Spleen (tissue), 11 donors: ENCODE results near the gene SERBP1. TPM values are rescaled to one million over a fixed set of nuclear protein-coding genes. Genes with fewer than 3 reads are reported as not detected.

ENCODE experiments used
- DNase-seq: peaks from one replicate; pipeline ENCODE4 v3.0.0-alpha.2; 2020
- H3K27ac ChIP-seq, 8 donors: fragments of 200-600 bp; sonication (generic) in 7 of 8; 1 replicate in 4 of 8; 2 replicates in 4 of 8; pipeline versions ENCODE4 v1.5.0 to v1.8.0; 2016 to 2021; ENCODE audit warnings: inconsistent platforms in 4 of 8, mild to moderate bottlenecking in 4 of 8, moderate library complexity in 1 of 8
- H3K27me3 ChIP-seq, 7 donors: fragments of 200-600 bp; sonication (generic) in 6 of 7; replicated peaks in 1 of 7; 1 replicate in 4 of 7; 2 replicates in 3 of 7; pipeline versions ENCODE4 v1.5.0 to v1.8.0; 2016 to 2021; ENCODE audit warnings: inconsistent platforms in 3 of 7, mild to moderate bottlenecking in 1 of 7
- H3K36me3 ChIP-seq, 6 donors: fragments of 200-600 bp; sonication (generic) in 5 of 6; 1 replicate in 4 of 6; 2 replicates in 2 of 6; pipeline versions ENCODE4 v1.5.0 to v1.8.0; 2016 to 2021; ENCODE audit warnings: inconsistent platforms in 2 of 6
- H3K4me1 ChIP-seq, 6 donors: fragments of 200-600 bp; sonication (generic) in 5 of 6; 1 replicate in 3 of 6; 2 replicates in 3 of 6; pipeline versions ENCODE4 v1.5.0 to v1.8.0; 2016 to 2021; ENCODE audit warnings: inconsistent platforms in 3 of 6
- H3K4me3 ChIP-seq, 8 donors: fragments of 200-600 bp; sonication (generic) in 7 of 8; 1 replicate in 4 of 8; 2 replicates in 4 of 8; pipeline versions ENCODE4 v1.5.0 to v1.8.0; 2016 to 2021; ENCODE audit warnings: inconsistent platforms in 4 of 8, mild to moderate bottlenecking in 4 of 8, moderate library complexity in 2 of 8
- H3K9me3 ChIP-seq, 8 donors: fragments of 200-600 bp; sonication (generic) in 7 of 8; 1 replicate in 4 of 8; 2 replicates in 4 of 8; pipeline versions ENCODE4 v1.5.0 to v1.8.0; 2016 to 2021; ENCODE audit warnings: inconsistent platforms in 4 of 8
- POLR2A ChIP-seq, 3 donors: fragments of 450-650 bp; IDR thresholded peaks; one replicate each; pipeline ENCODE4 v1.5.1; 2017; ENCODE audit warnings: antibody characterized with exemption in 3 of 3, mild to moderate bottlenecking in 1 of 3
- POLR2AphosphoS5 ChIP-seq, 3 donors: sonication (generic); formaldehyde crosslinking; IDR thresholded peaks; one replicate each; pipeline ENCODE4 v1.5.1; 2017; ENCODE audit warnings: antibody characterized with exemption in 3 of 3
- WGBS, 5 donors: extraction: QIAGEN DNeasy Blood & Tissue Kit in 3 of 5; methylation state at CpG; one replicate each; pipeline versions ENCODE4 v1.1.5 to v1.1.7; 2013 to 2018; 5-methylcytosine and 5-hydroxymethylcytosine counted together
- intact Hi-C: fragments of 100-400 bp; cut with DNase I; formaldehyde crosslinking; loops from one replicate; pipeline ENCODE4 v1.15.0; 2023; ENCODE audit warnings: low total_unique reads
- polyA plus RNA-seq, 3 donors: library from polyadenylated mRNA; stranded (reverse); fragments of 200-250 nt; gene quantifications; one replicate each; pipeline ENCODE4 v1.2.1, GENCODE V29; 2013
- total RNA-seq, 7 donors: library from RNA; depleted of rRNA in 3 of 7; stranded (reverse); fragments of >200 nt in 3 of 7; fragmentation: NEBNext Ultra II Directional in 4 of 7; extraction: Animal tissue kit (Norgen Biotek cat#: 25700) in 4 of 7; gene quantifications; one replicate each; pipeline versions ENCODE4 v1.1.0 to v1.2.1, GENCODE V29; 2016 to 2021
- TF ChIP-seq, protein P1 (sequence below), 11 experiments: fragments of 200-600 bp in 7 of 11; fragments of 450-650 bp in 4 of 11; sonication (generic) in 4 of 11; IDR thresholded peaks in 8 of 11; conservative IDR thresholded peaks in 3 of 11; 1 replicate in 7 of 11; 2 replicates in 4 of 11; pipeline versions ENCODE4 v1.4.0 to v1.8.0; 2016 to 2021; ENCODE audit warnings: antibody characterized with exemption in 11 of 11, inconsistent platforms in 4 of 11, mild to moderate bottlenecking in 1 of 11
- donor health status: healthy with polysubstance abuse.
- donor health status: DM: no; HTN: no; CAD: no; lungs with moderate emphysema.
- donor health status: DM: no; HTN: no; CAD: no.
- donor health status: Bipolar disorder and iron deficiency.
- donor health status: healthy.
- donor health status: DM: no; HTN: no; CAD: no.
- donor health status: DM: yes; HTN: yes; CAD: no.

SERBP1 gene
- total and polyA plus RNA-seq, 10 donors = 82.9 to 200 (median 124) TPM

DNA sequence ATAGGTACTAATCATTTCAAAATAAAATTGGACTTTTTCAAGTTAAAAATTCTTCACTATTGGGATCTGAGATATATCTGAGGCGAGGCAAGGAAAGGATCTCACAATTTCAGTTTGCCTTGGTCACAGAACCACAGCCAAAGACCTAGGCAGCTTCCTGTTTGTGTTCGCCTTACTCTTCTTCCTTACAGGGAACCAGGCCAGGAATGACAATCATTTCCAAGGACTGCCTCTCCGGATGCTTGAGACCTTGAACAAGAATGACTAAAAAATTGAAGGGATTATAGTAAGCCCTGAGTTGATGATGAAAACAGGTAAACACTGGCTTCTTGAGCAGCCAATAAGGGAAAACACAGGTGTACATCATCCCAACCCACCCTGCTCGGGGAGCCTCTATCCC is 35.2 kb upstream of the SERBP1 start:
- intact Hi-C loops = no loop called here
- H3K27ac ChIP-seq = no peak overlapping the region
- WGBS, 5 donors = 43 to 66% (median 58%) methylated on average over 4 of the region's 4 CpGs

DNA sequence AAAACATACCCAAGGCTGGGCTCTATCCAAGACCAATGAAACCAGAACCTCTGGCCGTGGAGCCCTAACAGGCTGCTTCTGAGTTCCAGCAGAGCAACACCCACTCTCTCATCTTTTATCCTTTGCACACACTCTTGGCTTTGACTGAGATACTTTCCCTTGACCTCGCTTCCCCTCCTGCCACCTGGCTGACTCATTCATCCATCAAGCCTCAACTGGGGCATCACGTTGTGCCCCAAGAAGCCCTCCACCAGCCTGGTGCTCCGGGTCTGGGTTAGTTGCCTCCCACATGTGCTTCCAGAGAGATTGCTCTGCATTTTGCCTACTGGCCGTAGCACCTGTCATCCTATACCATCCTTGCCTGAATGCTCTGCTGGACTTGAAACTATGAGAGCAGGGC is 34.5 kb upstream of the SERBP1 start:
- TF ChIP-seq, protein P1, sequence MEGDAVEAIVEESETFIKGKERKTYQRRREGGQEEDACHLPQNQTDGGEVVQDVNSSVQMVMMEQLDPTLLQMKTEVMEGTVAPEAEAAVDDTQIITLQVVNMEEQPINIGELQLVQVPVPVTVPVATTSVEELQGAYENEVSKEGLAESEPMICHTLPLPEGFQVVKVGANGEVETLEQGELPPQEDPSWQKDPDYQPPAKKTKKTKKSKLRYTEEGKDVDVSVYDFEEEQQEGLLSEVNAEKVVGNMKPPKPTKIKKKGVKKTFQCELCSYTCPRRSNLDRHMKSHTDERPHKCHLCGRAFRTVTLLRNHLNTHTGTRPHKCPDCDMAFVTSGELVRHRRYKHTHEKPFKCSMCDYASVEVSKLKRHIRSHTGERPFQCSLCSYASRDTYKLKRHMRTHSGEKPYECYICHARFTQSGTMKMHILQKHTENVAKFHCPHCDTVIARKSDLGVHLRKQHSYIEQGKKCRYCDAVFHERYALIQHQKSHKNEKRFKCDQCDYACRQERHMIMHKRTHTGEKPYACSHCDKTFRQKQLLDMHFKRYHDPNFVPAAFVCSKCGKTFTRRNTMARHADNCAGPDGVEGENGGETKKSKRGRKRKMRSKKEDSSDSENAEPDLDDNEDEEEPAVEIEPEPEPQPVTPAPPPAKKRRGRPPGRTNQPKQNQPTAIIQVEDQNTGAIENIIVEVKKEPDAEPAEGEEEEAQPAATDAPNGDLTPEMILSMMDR (IDR thresholded peaks at IDR 0.05 in 8 of 11, conservative IDR thresholded peaks at IDR 0.05 in 3 of 11) = no peak
- TF ChIP-seq POLR2AphosphoS5 (IDR thresholded peaks at IDR 0.05) (no peak), POLR2A (IDR thresholded peaks at IDR 0.05) (no peak)
- intact Hi-C loops = no loop called here
- H3K27ac ChIP-seq = no peak overlapping the region
- H3K36me3 ChIP-seq = no peaks in the 10 kb centered on the region
- H3K27me3 ChIP-seq = no peaks in the 10 kb centered on the region
- H3K4me3 ChIP-seq = no peak overlapping the region
- 85 to 92% (median 88%) methylated on average over 5 of the region's 5 CpGs for WGBS, 5 donors
- DNase-seq = no peak
- no peaks in the 10 kb centered on the region for H3K9me3 ChIP-seq
- no peaks in the 10 kb centered on the region for H3K4me1 ChIP-seq

More for the DNA sequence above, 35.2 kb upstream of the SERBP1 start:
- Histone ChIP-seq H3K36me3 (no peaks in the 10 kb centered on the region), H3K9me3 (no peaks in the 10 kb centered on the region), H3K4me3 (no peak overlapping the region), H3K4me1 (no peaks in the 10 kb centered on the region), H3K27me3 (no peaks in the 10 kb centered on the region)
- no peak for DNase-seq
- TF ChIP-seq POLR2A (IDR thresholded peaks at IDR 0.05) = no peak
- TF ChIP-seq POLR2AphosphoS5 (IDR thresholded peaks at IDR 0.05) = no peak
- TF ChIP-seq, protein P1 (IDR thresholded peaks at IDR 0.05 in 8 of 11, conservative IDR thresholded peaks at IDR 0.05 in 3 of 11) = no peak

DNA sequence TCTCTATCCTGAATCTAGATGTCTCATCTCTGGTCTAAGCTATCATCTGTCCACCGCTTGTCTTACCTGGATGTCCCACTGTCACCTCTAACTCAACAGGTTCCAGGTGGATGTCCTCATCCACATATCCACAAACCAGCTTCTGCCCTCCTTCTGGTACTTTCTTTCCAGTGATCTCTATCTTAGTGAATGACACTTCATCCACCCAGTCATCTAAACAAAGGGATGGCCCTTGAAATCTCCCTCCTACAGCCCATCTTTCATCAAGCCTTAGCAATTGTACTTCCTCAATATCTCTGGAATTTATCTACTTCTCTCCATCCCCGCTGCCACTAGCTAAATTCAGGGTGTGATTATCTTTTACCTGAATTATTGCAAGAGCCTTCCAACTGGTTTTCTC is 33.9 kb upstream of the SERBP1 start:
- 92 to 97% (median 95%) methylated on average over 2 of the region's 2 CpGs for whole genome bisulfite sequencing, 5 donors
- no peaks in the 10 kb centered on the region for H3K4me1 ChIP-seq
- no peak overlapping the region for H3K27ac ChIP-seq
- TF ChIP-seq POLR2A (IDR thresholded peaks at IDR 0.05) (no peak), POLR2AphosphoS5 (IDR thresholded peaks at IDR 0.05) (no peak)
- TF ChIP-seq, protein P1 (IDR thresholded peaks at IDR 0.05 in 8 of 11, conservative IDR thresholded peaks at IDR 0.05 in 3 of 11) = no peak
- no peak for DNase-seq
- H3K9me3 ChIP-seq = no peaks in the 10 kb centered on the region
- no peak overlapping the region for H3K4me3 ChIP-seq
- H3K27me3 ChIP-seq = no peaks in the 10 kb centered on the region
- no peaks in the 10 kb centered on the region for H3K36me3 ChIP-seq
- intact Hi-C loops = no loop called here

DNA sequence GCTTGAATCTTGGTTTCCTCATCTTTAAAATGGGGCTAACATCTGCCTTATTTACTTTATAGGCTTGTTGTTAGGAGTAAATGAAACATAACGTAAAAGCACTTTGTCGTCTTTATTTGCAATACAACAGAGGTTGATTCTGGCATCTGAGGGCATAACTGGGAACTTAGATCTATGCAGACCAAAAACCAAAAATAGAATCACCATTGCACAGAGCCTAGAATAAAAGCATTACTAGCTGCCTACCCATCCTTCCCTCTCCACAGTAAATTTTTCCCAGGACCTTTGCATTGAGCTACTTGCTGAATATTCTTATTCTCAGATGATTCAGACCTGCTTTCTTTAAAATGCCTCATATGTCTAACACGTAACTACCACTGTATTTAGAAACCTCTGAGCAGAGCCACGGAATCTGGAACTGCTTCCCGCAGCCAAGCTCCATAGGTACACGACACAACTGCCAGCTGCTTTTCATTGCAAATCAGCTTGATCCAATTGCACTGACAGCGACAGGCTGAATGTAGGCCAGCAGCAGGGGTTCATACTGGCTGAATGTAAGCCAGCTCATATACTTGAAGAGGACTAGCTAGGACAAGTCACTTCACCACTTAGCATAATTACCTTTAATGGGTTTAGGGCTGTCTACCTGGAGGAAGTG is 33.2 kb upstream of the SERBP1 start:
- intact Hi-C loops = no loop called here
- WGBS, 5 donors = 84 to 92% (median 87%) methylated on average over 7 of the region's 7 CpGs
- Histone ChIP-seq H3K4me3 (no peak overlapping the region), H3K27ac (no peak overlapping the region), H3K4me1 (no peaks in the 10 kb centered on the region), H3K9me3 (no peaks in the 10 kb centered on the region), H3K36me3 (no peaks in the 10 kb centered on the region), H3K27me3 (no peaks in the 10 kb centered on the region)
- no peak for TF ChIP-seq POLR2A (IDR thresholded peaks at IDR 0.05)
- TF ChIP-seq, protein P1 (IDR thresholded peaks at IDR 0.05 in 8 of 11, conservative IDR thresholded peaks at IDR 0.05 in 3 of 11) = no peak
- no peak for TF ChIP-seq POLR2AphosphoS5 (IDR thresholded peaks at IDR 0.05)
- no peak for DNase-seq
